GM23338 (cell line): ENCODE data around the gene CLDN9.

Experiments used
- CTCF ChIP-seq, 2 experiments: fragments of 200-600 bp in 1 of 2; sonication (generic) in 1 of 2; conservative IDR thresholded peaks; 2 replicates each; pipeline versions ENCODE4 v1.5.1 to v1.6.1; 2016 to 2017; ENCODE audit warnings: antibody characterized with exemption in 2 of 2, low read depth in 2 of 2, mild to moderate bottlenecking in 2 of 2, moderate library complexity in 1 of 2
- EZH2phosphoT487 ChIP-seq: fragments of 200-600 bp; sonication (generic); IDR thresholded peaks from one replicate; pipeline ENCODE4 v1.8.1; 2018; ENCODE audit warnings: antibody characterized with exemption; ENCODE audit not compliant: unreplicated experiment
- JUNB ChIP-seq: IDR thresholded peaks from one replicate; pipeline ENCODE4 v1.6.1; 2016; ENCODE audit warnings: antibody characterized with exemption; ENCODE audit not compliant: unreplicated experiment
- POLR2AphosphoS5 ChIP-seq: IDR thresholded peaks from 2 replicates; pipeline ENCODE4 v1.6.1; 2016; ENCODE audit warnings: antibody characterized with exemption, low read depth
- ZNF114 ChIP-seq: fragments of 250-450 bp; sonication (Bioruptor Pico); IDR thresholded peaks from 2 replicates; pipeline ENCODE4 v1.5.0; 2020; ENCODE audit warnings: mild to moderate bottlenecking, moderate library complexity
- ZNF331 ChIP-seq: fragments of 250-450 bp; sonication (Bioruptor Pico); IDR thresholded peaks from 2 replicates; pipeline ENCODE4 v1.5.0; 2020; ENCODE audit warnings: low read depth, mild to moderate bottlenecking, moderate library complexity
- TF ChIP-seq, protein P1 (sequence below): IDR thresholded peaks from one replicate; pipeline ENCODE4 v1.6.1; 2018; ENCODE audit warnings: antibody characterized with exemption; ENCODE audit not compliant: unreplicated experiment

DNA sequence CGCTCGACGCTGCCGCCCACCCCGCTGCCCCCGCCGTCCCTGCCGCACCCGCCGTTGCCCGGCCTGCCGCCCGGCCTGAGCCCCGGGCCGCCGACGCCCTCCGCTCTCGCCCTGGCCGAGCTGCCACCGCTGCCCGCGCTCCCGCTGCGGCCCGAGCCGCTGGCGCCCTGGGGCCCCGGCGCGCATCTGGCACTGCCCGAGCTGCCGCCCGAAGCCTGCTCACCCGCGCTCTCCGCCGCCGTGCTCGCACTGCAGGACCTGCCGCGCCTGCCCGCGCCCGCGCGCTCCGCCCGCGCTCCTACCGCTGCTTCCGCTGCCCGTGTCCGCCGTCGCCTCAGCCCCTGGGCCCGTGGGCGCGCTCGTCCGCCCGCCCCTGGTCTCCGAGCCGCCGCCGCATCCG, 8.4 kb upstream of the CLDN9 start:
- TF ChIP-seq CTCF (conservative IDR thresholded peaks at IDR 0.05; ENCODE audit: low read depth in 2 of 2) (no peak), EZH2phosphoT487 (no peak), POLR2AphosphoS5 (no peak), ZNF114 (no peak), JUNB (no peak), ZNF331 (no peak)
- TF ChIP-seq, protein P1, sequence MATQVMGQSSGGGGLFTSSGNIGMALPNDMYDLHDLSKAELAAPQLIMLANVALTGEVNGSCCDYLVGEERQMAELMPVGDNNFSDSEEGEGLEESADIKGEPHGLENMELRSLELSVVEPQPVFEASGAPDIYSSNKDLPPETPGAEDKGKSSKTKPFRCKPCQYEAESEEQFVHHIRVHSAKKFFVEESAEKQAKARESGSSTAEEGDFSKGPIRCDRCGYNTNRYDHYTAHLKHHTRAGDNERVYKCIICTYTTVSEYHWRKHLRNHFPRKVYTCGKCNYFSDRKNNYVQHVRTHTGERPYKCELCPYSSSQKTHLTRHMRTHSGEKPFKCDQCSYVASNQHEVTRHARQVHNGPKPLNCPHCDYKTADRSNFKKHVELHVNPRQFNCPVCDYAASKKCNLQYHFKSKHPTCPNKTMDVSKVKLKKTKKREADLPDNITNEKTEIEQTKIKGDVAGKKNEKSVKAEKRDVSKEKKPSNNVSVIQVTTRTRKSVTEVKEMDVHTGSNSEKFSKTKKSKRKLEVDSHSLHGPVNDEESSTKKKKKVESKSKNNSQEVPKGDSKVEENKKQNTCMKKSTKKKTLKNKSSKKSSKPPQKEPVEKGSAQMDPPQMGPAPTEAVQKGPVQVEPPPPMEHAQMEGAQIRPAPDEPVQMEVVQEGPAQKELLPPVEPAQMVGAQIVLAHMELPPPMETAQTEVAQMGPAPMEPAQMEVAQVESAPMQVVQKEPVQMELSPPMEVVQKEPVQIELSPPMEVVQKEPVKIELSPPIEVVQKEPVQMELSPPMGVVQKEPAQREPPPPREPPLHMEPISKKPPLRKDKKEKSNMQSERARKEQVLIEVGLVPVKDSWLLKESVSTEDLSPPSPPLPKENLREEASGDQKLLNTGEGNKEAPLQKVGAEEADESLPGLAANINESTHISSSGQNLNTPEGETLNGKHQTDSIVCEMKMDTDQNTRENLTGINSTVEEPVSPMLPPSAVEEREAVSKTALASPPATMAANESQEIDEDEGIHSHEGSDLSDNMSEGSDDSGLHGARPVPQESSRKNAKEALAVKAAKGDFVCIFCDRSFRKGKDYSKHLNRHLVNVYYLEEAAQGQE = no peak
